Measurements from ENCODE around the gene KIF5A. TPM values are rescaled to one million over a fixed set of nuclear protein-coding genes. Genes with fewer than 3 reads are reported as not detected.

Gene KIF5A
- total and polyA plus RNA-seq, 3 donors from 2014 or later, result 6.8 to 9.1 (median 8.4) TPM

- H3K9me3 ChIP-seq, result no peaks in the 10 kb centered on the region
- H3K4me3 ChIP-seq, result no peak overlapping the region
- TF ChIP-seq CTCF (IDR thresholded peaks at IDR 0.05), result no peak
- TF ChIP-seq POLR2A (IDR thresholded peaks at IDR 0.05), result no peak
- no peak for DNase-seq
- peaks cover 12% of the 10 kb centered on the region for H3K4me1 ChIP-seq
- no peak overlapping the region for H3K27ac ChIP-seq
- WGBS, 2 donors, result 30 to 39% methylated on average over 7 to 9 of the region's 9 CpGs
- H3K36me3 ChIP-seq (ENCODE audit: low read depth, missing control alignments), result no peaks in the 10 kb centered on the region
- intact Hi-C loops (cut with DNase I; ENCODE audit: low total_unique reads), result no loop called here
- no peaks in the 10 kb centered on the region for H3K27me3 ChIP-seq
These were observed 77.1 kb downstream of the KIF5A start for GRCh38 chr12:57626921-57627445.

- Histone ChIP-seq H3K9me3 (no peaks in the 10 kb centered on the region), H3K4me3 (peak overlapping the region in 1 of 2 donors; percentile 36), H3K27ac (no peak overlapping the region), H3K4me1 (peaks cover 14% of the 10 kb centered on the region), H3K36me3 (ENCODE audit: low read depth, missing control alignments) (no peaks in the 10 kb centered on the region), H3K27me3 (no peaks in the 10 kb centered on the region)
- intact Hi-C loops (cut with DNase I; ENCODE audit: low total_unique reads), result no loop called here
- peak; percentile 15 for DNase-seq
- 16 to 33% methylated on average over 37 to 63 of the region's 67 CpGs for WGBS, 2 donors
- TF ChIP-seq POLR2A (IDR thresholded peaks at IDR 0.05), result no peak
- no peak for TF ChIP-seq CTCF (IDR thresholded peaks at IDR 0.05)
These were observed 77.8 kb downstream of the KIF5A start for GRCh38 chr12:57627501-57628279.

GRCh38 chr12:57628280-57629191 lies 78.7 kb downstream of the KIF5A start:
- H3K36me3 ChIP-seq (ENCODE audit: low read depth, missing control alignments), result no peaks in the 10 kb centered on the region
- H3K4me1 ChIP-seq, result peaks cover 16% of the 10 kb centered on the region
- TF ChIP-seq CTCF (IDR thresholded peaks at IDR 0.05), result no peak
- no peak overlapping the region for H3K27ac ChIP-seq
- no peak overlapping the region for H3K4me3 ChIP-seq
- intact Hi-C loops (cut with DNase I; ENCODE audit: low total_unique reads), result no loop called here
- H3K9me3 ChIP-seq, result no peaks in the 10 kb centered on the region
- DNase-seq, result peak; percentile 10
- no peaks in the 10 kb centered on the region for H3K27me3 ChIP-seq
- WGBS, 2 donors, result 61 to 67% methylated on average over 23 to 29 of the region's 29 CpGs

GRCh38 chr12:57629897-57630471 lies 80.1 kb downstream of the KIF5A start:
- WGBS, 2 donors, result 89 to 90% methylated on average over 5 of the region's 5 CpGs
- no peaks in the 10 kb centered on the region for H3K36me3 ChIP-seq (ENCODE audit: low read depth, missing control alignments)
- no peak overlapping the region for H3K27ac ChIP-seq
- H3K4me1 ChIP-seq, result peaks cover 16% of the 10 kb centered on the region
- peak; percentile 10 for DNase-seq
- TF ChIP-seq CTCF (IDR thresholded peaks at IDR 0.05) (no peak), POLR2A (IDR thresholded peaks at IDR 0.05) (no peak)
- H3K4me3 ChIP-seq, result no peak overlapping the region
- H3K27me3 ChIP-seq, result no peaks in the 10 kb centered on the region
- intact Hi-C loops (cut with DNase I; ENCODE audit: low total_unique reads), result no loop called here
- H3K9me3 ChIP-seq, result no peaks in the 10 kb centered on the region
